MM.1S (cell line): ENCODE results near the gene JTB.
"Not testable (repeated sequence)": the region's sequence is repeated elsewhere in the genome, so short reads cannot be mapped to it uniquely, and the experiment has no call there.

Source experiments
- DNase-seq: peaks from one replicate; pipeline ENCODE4 v3.0.0-alpha.2; 2015
- H2AFZ ChIP-seq: fragments of 300-600 bp; sonication (generic); 2 replicates; pipeline ENCODE4 v1.6.0; 2016; ENCODE audit warnings: antibody characterized with exemption, low read length
- H3F3A ChIP-seq: fragments of 300-600 bp; sonication (generic); 2 replicates; pipeline ENCODE4 v1.6.1; 2016; ENCODE audit warnings: mild to moderate bottlenecking, antibody characterized with exemption, low read length, moderate library complexity, mixed read lengths; ENCODE audit not compliant: insufficient read depth
- H3K27ac ChIP-seq: fragments of 300-600 bp; sonication (generic); 2 replicates; pipeline ENCODE4 v1.5.1; 2016; ENCODE audit warnings: mild to moderate bottlenecking, low read length
- H3K27me3 ChIP-seq: fragments of 300-600 bp; sonication (generic); replicated peaks from 2 replicates; pipeline ENCODE4 v1.6.0; 2016; ENCODE audit warnings: low read length; ENCODE audit not compliant: insufficient read depth
- H3K36me3 ChIP-seq: fragments of 300-600 bp; sonication (generic); replicated peaks from 2 replicates; pipeline ENCODE4 v1.6.1; 2016; ENCODE audit warnings: mild to moderate bottlenecking, low read length, mixed read lengths; ENCODE audit not compliant: insufficient read depth
- H3K4me1 ChIP-seq: fragments of 300-600 bp; sonication (generic); 2 replicates; pipeline ENCODE4 v1.6.1; 2016; ENCODE audit warnings: low read length, mixed read lengths
- H3K4me2 ChIP-seq: fragments of 300-600 bp; sonication (generic); 2 replicates; pipeline ENCODE4 v1.6.0; 2016; ENCODE audit warnings: low read depth, low read length
- H3K4me3 ChIP-seq: fragments of 300-600 bp; sonication (generic); 2 replicates; pipeline ENCODE4 v1.5.1; 2016; ENCODE audit warnings: low read length, mixed read lengths
- H3K79me2 ChIP-seq: fragments of 300-600 bp; sonication (generic); 2 replicates; pipeline ENCODE4 v1.6.1; 2016; ENCODE audit warnings: mixed run types, low read length, mixed read lengths
- H3K9ac ChIP-seq: fragments of 300-600 bp; sonication (generic); 2 replicates; pipeline ENCODE4 v1.6.1; 2016; ENCODE audit warnings: low read length, mixed read lengths
- H3K9me2 ChIP-seq: fragments of 300-600 bp; sonication (generic); replicated peaks from 2 replicates; pipeline ENCODE4 v1.6.1; 2016; ENCODE audit warnings: mild to moderate bottlenecking, low read length, mixed read lengths; ENCODE audit not compliant: insufficient read depth
- H3K9me3 ChIP-seq: fragments of 300-600 bp; sonication (generic); replicated peaks from 2 replicates; pipeline ENCODE4 v1.6.1; 2016; ENCODE audit warnings: mild to moderate bottlenecking, low read length, mixed read lengths; ENCODE audit not compliant: insufficient read depth
- H4K20me1 ChIP-seq: fragments of 300-600 bp; sonication (generic); 2 replicates; pipeline ENCODE4 v1.6.1; 2016; ENCODE audit warnings: mild to moderate bottlenecking, low read length, moderate library complexity, mixed read lengths; ENCODE audit not compliant: insufficient read depth
- CTCF ChIP-seq: fragments of 300-600 bp; sonication (generic); IDR thresholded peaks from 2 replicates; pipeline ENCODE4 v1.5.1; 2016; ENCODE audit warnings: antibody characterized with exemption, low read length, mixed read lengths
- EZH2 ChIP-seq: fragments of 300-600 bp; sonication (generic); optimal IDR thresholded peaks from 2 replicates; pipeline ENCODE3; 2017; ENCODE audit warnings: low read depth, mild to moderate bottlenecking, antibody characterized with exemption, low read length, mixed read lengths
- EZH2phosphoT487 ChIP-seq: fragments of 300-600 bp; sonication (generic); IDR thresholded peaks from 2 replicates; pipeline ENCODE4 v1.6.1; 2018; ENCODE audit warnings: antibody characterized with exemption, low read length

JTB gene

GRCh38 chr1:153984123-153984894 lies 6.8 kb upstream of the JTB start:
- peaks cover 5% of the 10 kb centered on the region; the same call in 1 of the 2 replicates for H3K27me3 ChIP-seq
- no peaks in the 10 kb centered on the region for H3K9me2 ChIP-seq
- no peaks in the 10 kb centered on the region for H3K79me2 ChIP-seq
- no peak overlapping the region for H3K27ac ChIP-seq
- no peak overlapping the region for H3K4me2 ChIP-seq
- no peak overlapping the region for H3K9ac ChIP-seq
- no peaks in the 10 kb centered on the region for H3K9me3 ChIP-seq
- H3K4me1 ChIP-seq: 0 out of 2 replicates have a peak, but pooled peaks cover 2% of the 10 kb centered on the region
- no peak overlapping the region for H2AFZ ChIP-seq
- no peak for DNase-seq
- H3K4me3 ChIP-seq: no peak overlapping the region
- peaks cover 9% of the 10 kb centered on the region for H3F3A ChIP-seq
- no peaks in the 10 kb centered on the region for H4K20me1 ChIP-seq
- TF ChIP-seq EZH2 (no peak), EZH2phosphoT487 (no peak), CTCF (no peak)
- H3K36me3 ChIP-seq: no peaks in the 10 kb centered on the region

- not testable (repeated sequence) for H3K27ac ChIP-seq, H3K4me3 ChIP-seq, H4K20me1 ChIP-seq, H3K4me1 ChIP-seq, H3K4me2 ChIP-seq, H3K79me2 ChIP-seq, H3K9ac ChIP-seq, H3F3A ChIP-seq, H2AFZ ChIP-seq, H3K9me3 ChIP-seq, DNase-seq, H3K27me3 ChIP-seq, H3K36me3 ChIP-seq, H3K9me2 ChIP-seq
These were observed 4.3 kb upstream of the JTB start for GRCh38 chr1:153981735-153982134.

- H3F3A ChIP-seq, H2AFZ ChIP-seq, H3K4me2 ChIP-seq, H3K36me3 ChIP-seq, DNase-seq, H3K9me3 ChIP-seq, H3K9me2 ChIP-seq, H4K20me1 ChIP-seq, H3K27ac ChIP-seq, H3K9ac ChIP-seq, H3K4me3 ChIP-seq, H3K27me3 ChIP-seq: not testable (repeated sequence)
- H3K79me2 ChIP-seq: peaks cover 23% of the 10 kb centered on the region
- H3K4me1 ChIP-seq: peaks cover 15% of the 10 kb centered on the region
These were observed 1.6 kb upstream of the JTB start for GRCh38 chr1:153979091-153979490.

GRCh38 chr1:153978274-153978909 lies 918 bp upstream of the JTB start:
- Histone ChIP-seq H3K27me3 (no peaks in the 10 kb centered on the region), H3K4me3 (peak overlapping the region; percentile 82), H3K4me2 (peak overlapping the region; percentile 75), H3F3A (no peaks in the 10 kb centered on the region), H4K20me1 (no peaks in the 10 kb centered on the region), H3K9me2 (no peaks in the 10 kb centered on the region), H3K79me2 (peaks cover 23% of the 10 kb centered on the region), H2AFZ (peak overlapping the region; percentile 96), H3K36me3 (peaks cover 12% of the 10 kb centered on the region), H3K9me3 (no peaks in the 10 kb centered on the region), H3K4me1 (peaks cover 15% of the 10 kb centered on the region), H3K9ac (no peak overlapping the region), H3K27ac (no peak overlapping the region)
- DNase-seq: no peak
- TF ChIP-seq EZH2phosphoT487: no peak
